ENCODE measurements around the gene MPL.
"Not testable (repeated sequence)": the region's sequence is repeated elsewhere in the genome, so short reads cannot be mapped to it uniquely, and the experiment has no call there.

The MPL gene

GRCh38 chr1:43354936-43355335 lies 17.3 kb downstream of the MPL start:
- no peak for DNase-seq (ENCODE audit: low spot score)

GRCh38 chr1:43357251-43357650 lies 19.6 kb downstream of the MPL start:
- DNase-seq (ENCODE audit: low spot score): no peak

GRCh38 chr1:43358121-43358745 lies 20.6 kb downstream of the MPL start:
- DNase-seq (ENCODE audit: low spot score): no peak

GRCh38 chr1:43358746-43359693 lies 21.4 kb downstream of the MPL start, which contains the start of gene CDC20:
Gene CDC20 (plus strand): TSS chr1:43358981. CDS start chr1:43359216, 235 bp downstream.
- DNase-seq (ENCODE audit: low spot score): peak; percentile 99

GRCh38 chr1:43359696-43360095 lies 22.1 kb downstream of the MPL start:
- no peak for DNase-seq (ENCODE audit: low spot score)

- no peak for DNase-seq (ENCODE audit: low spot score)
Measured at GRCh38 chr1:43360616-43361015, 23.0 kb downstream of the MPL start.

GRCh38 chr1:43363283-43363934 lies 25.8 kb downstream of the MPL start:
- no peak for DNase-seq (ENCODE audit: low spot score)

- no peak for DNase-seq (ENCODE audit: low spot score)
Measured at GRCh38 chr1:43363935-43364525, 26.4 kb downstream of the MPL start.

GRCh38 chr1:43365678-43366077 lies 28.1 kb downstream of the MPL start:
- DNase-seq (ENCODE audit: low spot score): no peak

GRCh38 chr1:43366179-43366578 lies 28.6 kb downstream of the MPL start:
- DNase-seq (ENCODE audit: low spot score): peak; percentile 62

- no peak for DNase-seq (ENCODE audit: low spot score)
Measured at GRCh38 chr1:43366601-43367025, 29.0 kb downstream of the MPL start.

- no peak for DNase-seq (ENCODE audit: low spot score)
Measured at GRCh38 chr1:43367026-43367903, 29.6 kb downstream of the MPL start.

- DNase-seq (ENCODE audit: low spot score): peak; percentile 91
Measured at GRCh38 chr1:43367904-43368645, 30.5 kb downstream of the MPL start, which contains the start of gene ELOVL1. Gene ELOVL1 (minus strand): TSS chr1:43368011. CDS start chr1:43365609, 2,402 bp downstream.

GRCh38 chr1:43368646-43369020 lies 31.0 kb downstream of the MPL start:
- DNase-seq (ENCODE audit: low spot score): peak; percentile 32

GRCh38 chr1:43369779-43370178 lies 32.2 kb downstream of the MPL start:
- not testable (repeated sequence) for DNase-seq (ENCODE audit: low spot score)

- no peak for DNase-seq (ENCODE audit: low spot score)
Measured at GRCh38 chr1:43370564-43370963, 32.9 kb downstream of the MPL start.

GRCh38 chr1:43372172-43372571 lies 34.6 kb downstream of the MPL start:
- peak; percentile 37 for DNase-seq (ENCODE audit: low spot score)

GRCh38 chr1:43373066-43373940 lies 35.7 kb downstream of the MPL start:
- peak; percentile 88 for DNase-seq (ENCODE audit: low spot score)

- DNase-seq (ENCODE audit: low spot score): no peak
Measured at GRCh38 chr1:43376723-43377235, 39.2 kb downstream of the MPL start.

Measured in LoVo (cell line).